T-helper 2 cell treated with Interferon-gamma antibody and Interleukin-4, amounts not matched to agents 5 μg/mL and 100 μg/mL, for 36 hours (primary cell): ENCODE measurements around the gene PNRC1.
"Not testable (repeated sequence)": the region's sequence is repeated elsewhere in the genome, so short reads cannot be mapped to it uniquely, and the experiment has no call there.

ENCODE experiments used
- DNase-seq: peaks from one replicate; pipeline ENCODE4 v3.0.0; 2021; ENCODE audit warnings: low spot score
- H3K27ac Mint-ChIP-seq: one replicate; pipeline ENCODE4 v1.8.0; 2021; ENCODE audit warnings: mild to moderate bottlenecking, mixed read lengths
- H3K27me3 Mint-ChIP-seq: one replicate; pipeline ENCODE4 v1.8.0; 2021; ENCODE audit warnings: low read depth, mixed read lengths
- H3K36me3 Mint-ChIP-seq: one replicate; pipeline ENCODE4 v1.8.0; 2021; ENCODE audit warnings: low read depth, mixed read lengths
- H3K4me1 Mint-ChIP-seq: one replicate; pipeline ENCODE4 v1.8.0; 2021; ENCODE audit warnings: low read depth, mixed read lengths
- H3K4me3 Mint-ChIP-seq: one replicate; pipeline ENCODE4 v1.8.0; 2022; ENCODE audit warnings: mild to moderate bottlenecking, moderate library complexity, mixed read lengths
- H3K9me3 Mint-ChIP-seq: one replicate; pipeline ENCODE4 v1.8.0; 2021; ENCODE audit warnings: mixed read lengths

The PNRC1 gene

GRCh38 chr6:89048288-89048923 is 32.1 kb upstream of the PNRC1 start:
- Mint-ChIP-seq H3K27ac (no peak overlapping the region), H3K4me1 (peaks cover 11% of the 10 kb centered on the region), H3K36me3 (no peaks in the 10 kb centered on the region), H3K27me3 (peaks cover 7% of the 10 kb centered on the region), H3K4me3 (no peak overlapping the region), H3K9me3 (no peaks in the 10 kb centered on the region)
- no peak for DNase-seq

DNA sequence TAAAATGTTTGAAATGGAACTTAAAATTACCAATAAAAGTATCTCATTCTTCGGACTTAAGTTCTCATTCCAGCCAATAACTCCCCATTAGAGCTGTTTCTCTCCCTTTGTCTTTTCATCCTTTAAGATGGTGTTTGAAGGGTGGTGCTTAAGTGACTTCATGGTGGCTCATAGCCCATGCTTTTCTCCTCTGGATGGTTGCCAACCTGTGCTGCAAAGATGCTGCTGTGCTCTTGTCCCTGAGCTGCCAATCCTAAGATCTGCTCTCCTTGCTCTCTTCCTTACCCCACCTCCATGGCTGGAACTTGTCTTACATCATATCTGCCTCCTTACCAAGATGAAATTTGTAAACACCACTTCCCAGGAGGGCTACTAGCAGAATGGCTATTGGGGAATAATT is 31.6 kb upstream of the PNRC1 start:
- peaks cover 11% of the 10 kb centered on the region for H3K4me1 Mint-ChIP-seq
- H3K9me3 Mint-ChIP-seq: peaks cover 2% of the 10 kb centered on the region
- H3K36me3 Mint-ChIP-seq: no peaks in the 10 kb centered on the region
- no peak overlapping the region for H3K4me3 Mint-ChIP-seq
- H3K27me3 Mint-ChIP-seq: peaks cover 7% of the 10 kb centered on the region
- no peak for DNase-seq
- no peak overlapping the region for H3K27ac Mint-ChIP-seq

- peaks cover 4% of the 10 kb centered on the region for H3K9me3 Mint-ChIP-seq
- no peak overlapping the region for H3K4me3 Mint-ChIP-seq
- no peak for DNase-seq
- H3K4me1 Mint-ChIP-seq: peaks cover 11% of the 10 kb centered on the region
- no peak overlapping the region for H3K27ac Mint-ChIP-seq
- H3K27me3 Mint-ChIP-seq: peaks cover 7% of the 10 kb centered on the region
- H3K36me3 Mint-ChIP-seq: no peaks in the 10 kb centered on the region
Observed at GRCh38 chr6:89050155-89050554, 30.4 kb upstream of the PNRC1 start.

- Mint-ChIP-seq H3K4me3 (no peak overlapping the region), H3K36me3 (no peaks in the 10 kb centered on the region), H3K27ac (no peak overlapping the region), H3K9me3 (peaks cover 4% of the 10 kb centered on the region), H3K4me1 (peaks cover 11% of the 10 kb centered on the region), H3K27me3 (peaks cover 7% of the 10 kb centered on the region)
- no peak for DNase-seq
Observed at GRCh38 chr6:89050697-89051096, 29.9 kb upstream of the PNRC1 start.

GRCh38 chr6:89051676-89052075 is 28.9 kb upstream of the PNRC1 start:
- peaks cover 11% of the 10 kb centered on the region for H3K4me1 Mint-ChIP-seq
- peaks cover 7% of the 10 kb centered on the region for H3K27me3 Mint-ChIP-seq
- no peak overlapping the region for H3K27ac Mint-ChIP-seq
- H3K4me3 Mint-ChIP-seq: no peak overlapping the region
- no peak for DNase-seq
- peaks cover 4% of the 10 kb centered on the region for H3K9me3 Mint-ChIP-seq
- H3K36me3 Mint-ChIP-seq: no peaks in the 10 kb centered on the region

GRCh38 chr6:89054208-89054607 is 26.3 kb upstream of the PNRC1 start:
- peaks cover 11% of the 10 kb centered on the region for H3K4me1 Mint-ChIP-seq
- peaks cover 7% of the 10 kb centered on the region for H3K27me3 Mint-ChIP-seq
- no peak overlapping the region for H3K27ac Mint-ChIP-seq
- H3K36me3 Mint-ChIP-seq: no peaks in the 10 kb centered on the region
- no peak for DNase-seq
- H3K9me3 Mint-ChIP-seq: peaks cover 4% of the 10 kb centered on the region
- no peak overlapping the region for H3K4me3 Mint-ChIP-seq

GRCh38 chr6:89057759-89058158 is 22.8 kb upstream of the PNRC1 start:
- no peak overlapping the region for H3K4me3 Mint-ChIP-seq

GRCh38 chr6:89058627-89059026 is 21.9 kb upstream of the PNRC1 start:
- Mint-ChIP-seq H3K36me3 (no peaks in the 10 kb centered on the region), H3K9me3 (peaks cover 4% of the 10 kb centered on the region), H3K4me3 (no peak overlapping the region), H3K27ac (no peak overlapping the region), H3K4me1 (no peaks in the 10 kb centered on the region), H3K27me3 (peaks cover 7% of the 10 kb centered on the region)
- no peak for DNase-seq

More at GRCh38 chr6:89057759-89058158, 22.8 kb upstream of the PNRC1 start:
- H3K27me3 Mint-ChIP-seq: peaks cover 7% of the 10 kb centered on the region
- no peak for DNase-seq
- H3K4me1 Mint-ChIP-seq: no peaks in the 10 kb centered on the region
- H3K27ac Mint-ChIP-seq: no peak overlapping the region
- H3K9me3 Mint-ChIP-seq: peaks cover 4% of the 10 kb centered on the region
- H3K36me3 Mint-ChIP-seq: no peaks in the 10 kb centered on the region

DNA sequence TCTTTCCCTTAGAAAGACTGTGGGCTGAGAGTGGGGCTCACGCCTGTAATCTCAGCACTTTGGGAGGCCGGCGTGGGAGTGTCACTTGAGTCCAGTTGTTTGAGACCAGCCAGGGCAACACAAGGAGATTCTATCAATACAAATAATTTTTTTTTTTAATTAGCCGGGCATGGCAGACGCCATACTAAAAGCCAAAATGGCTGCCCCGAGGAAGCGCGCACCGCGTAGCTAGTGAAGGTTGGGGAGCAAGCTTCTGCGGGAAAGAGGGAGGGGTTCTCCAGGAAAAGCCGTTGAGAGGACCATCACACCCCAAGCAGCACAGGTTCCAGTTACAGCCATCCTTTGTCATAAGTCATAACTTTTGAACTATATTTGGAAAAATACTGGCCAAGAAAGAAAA is 21.3 kb upstream of the PNRC1 start:
- Mint-ChIP-seq H3K27me3 (peaks cover 7% of the 10 kb centered on the region), H3K27ac (no peak overlapping the region), H3K4me3 (no peak overlapping the region), H3K36me3 (no peaks in the 10 kb centered on the region), H3K4me1 (no peaks in the 10 kb centered on the region), H3K9me3 (no peaks in the 10 kb centered on the region)
- DNase-seq: no peak

- Mint-ChIP-seq H3K9me3 (no peaks in the 10 kb centered on the region), H3K4me3 (no peak overlapping the region), H3K27me3 (peaks cover 12% of the 10 kb centered on the region), H3K36me3 (no peaks in the 10 kb centered on the region), H3K27ac (no peak overlapping the region), H3K4me1 (no peaks in the 10 kb centered on the region)
- DNase-seq: no peak
Observed at GRCh38 chr6:89063881-89064280, 16.7 kb upstream of the PNRC1 start.

- DNase-seq, H3K4me1 Mint-ChIP-seq, H3K9me3 Mint-ChIP-seq, H3K4me3 Mint-ChIP-seq, H3K27ac Mint-ChIP-seq, H3K36me3 Mint-ChIP-seq: not testable (repeated sequence)
- peaks cover 16% of the 10 kb centered on the region for H3K27me3 Mint-ChIP-seq
Observed at GRCh38 chr6:89064931-89065330, 15.6 kb upstream of the PNRC1 start.

DNA sequence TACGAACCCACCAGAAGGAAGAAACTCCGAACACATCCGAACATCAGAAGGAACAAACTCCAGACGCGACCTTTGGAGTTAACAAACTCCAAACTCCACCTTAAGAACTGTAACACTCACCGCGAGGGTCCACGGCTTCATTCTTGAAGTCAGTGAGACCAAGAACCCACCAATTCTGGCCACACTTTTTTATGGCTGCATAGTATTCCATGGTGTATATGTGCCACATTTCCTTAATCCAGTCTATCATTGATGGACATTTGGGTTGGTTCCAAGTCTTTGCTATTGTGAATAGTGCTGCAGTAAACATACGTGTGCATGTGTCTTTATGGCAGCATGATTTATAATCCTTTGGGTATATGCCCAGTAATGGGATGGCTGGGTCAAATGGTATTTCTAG is 14.4 kb upstream of the PNRC1 start:
- H3K36me3 Mint-ChIP-seq, H3K4me1 Mint-ChIP-seq, H3K27ac Mint-ChIP-seq, H3K9me3 Mint-ChIP-seq, H3K4me3 Mint-ChIP-seq, DNase-seq: not testable (repeated sequence)
- peaks cover 16% of the 10 kb centered on the region for H3K27me3 Mint-ChIP-seq

- H3K9me3 Mint-ChIP-seq: no peaks in the 10 kb centered on the region
- H3K27ac Mint-ChIP-seq: no peak overlapping the region
- no peak for DNase-seq
- no peak overlapping the region for H3K4me3 Mint-ChIP-seq
- H3K4me1 Mint-ChIP-seq: no peaks in the 10 kb centered on the region
- H3K27me3 Mint-ChIP-seq: peaks cover 16% of the 10 kb centered on the region
- H3K36me3 Mint-ChIP-seq: no peaks in the 10 kb centered on the region
Observed at GRCh38 chr6:89066940-89067646, 13.5 kb upstream of the PNRC1 start.

GRCh38 chr6:89067796-89068195 is 12.8 kb upstream of the PNRC1 start:
- Mint-ChIP-seq H3K27me3 (peaks cover 16% of the 10 kb centered on the region), H3K4me3 (no peak overlapping the region), H3K9me3 (no peaks in the 10 kb centered on the region), H3K36me3 (no peaks in the 10 kb centered on the region), H3K27ac (no peak overlapping the region), H3K4me1 (no peaks in the 10 kb centered on the region)
- no peak for DNase-seq

- H3K27ac Mint-ChIP-seq: no peak overlapping the region
- H3K36me3 Mint-ChIP-seq: no peaks in the 10 kb centered on the region
Observed at GRCh38 chr6:89068695-89069094, 11.9 kb upstream of the PNRC1 start.

More at GRCh38 chr6:89068695-89069094, 11.9 kb upstream of the PNRC1 start:
- H3K9me3 Mint-ChIP-seq: no peaks in the 10 kb centered on the region
- no peak overlapping the region for H3K4me3 Mint-ChIP-seq
- peaks cover 16% of the 10 kb centered on the region for H3K27me3 Mint-ChIP-seq
- no peak for DNase-seq
- no peaks in the 10 kb centered on the region for H3K4me1 Mint-ChIP-seq
